ENCODE data around the gene DOLK.

The DOLK gene

GRCh38 chr9:128906741-128907140 lies 40.7 kb downstream of the DOLK start:
- no peak for DNase-seq (ENCODE audit: low read depth, low spot score)

- no peak for DNase-seq (ENCODE audit: low read depth, low spot score)
Measured at GRCh38 chr9:128905964-128906363, 41.4 kb downstream of the DOLK start.

GRCh38 chr9:128903871-128904620 lies 43.4 kb downstream of the DOLK start:
- DNase-seq (ENCODE audit: low read depth, low spot score): no peak

GRCh38 chr9:128903079-128903461 lies 44.3 kb downstream of the DOLK start:
- no peak for DNase-seq (ENCODE audit: low read depth, low spot score)

GRCh38 chr9:128902351-128903078 lies 44.9 kb downstream of the DOLK start:
- DNase-seq (ENCODE audit: low read depth, low spot score): no peak

GRCh38 chr9:128901822-128902221 lies 45.6 kb downstream of the DOLK start:
- no peak for DNase-seq (ENCODE audit: low read depth, low spot score)

- DNase-seq (ENCODE audit: low read depth, low spot score): no peak
Measured at GRCh38 chr9:128901379-128901778, 46.0 kb downstream of the DOLK start.

GRCh38 chr9:128899566-128900322 lies 47.7 kb downstream of the DOLK start:
- no peak for DNase-seq (ENCODE audit: low read depth, low spot score)

GRCh38 chr9:128898845-128899565 lies 48.4 kb downstream of the DOLK start:
- no peak for DNase-seq (ENCODE audit: low read depth, low spot score)

GRCh38 chr9:128898382-128898781 lies 49.0 kb downstream of the DOLK start:
- DNase-seq (ENCODE audit: low read depth, low spot score): no peak

GRCh38 chr9:128895556-128895955 lies 51.8 kb downstream of the DOLK start:
- no peak for DNase-seq (ENCODE audit: low read depth, low spot score)

Data from brain pericyte (primary cell).